WI38 (cell line): ENCODE results near the gene COMT.
A peak's percentile ranks its signal among the peaks of the same experiment; 100 is the strongest.

ENCODE experiments used
- H3K4me3 ChIP-seq: 2 replicates; pipeline ENCODE4 v1.5.1; 2011; ENCODE audit warnings: low read depth, mild to moderate bottlenecking, control low read depth, low read length
- CTCF ChIP-seq: IDR thresholded peaks from 2 replicates; pipeline ENCODE4 v1.5.1; 2012; ENCODE audit warnings: low read depth, mild to moderate bottlenecking, control low read depth, low read length

The COMT gene

GRCh38 chr22:19962246-19962908, 20.8 kb downstream of the COMT start:
- peak; percentile 61 for TF ChIP-seq CTCF
- no peak overlapping the region for H3K4me3 ChIP-seq

GRCh38 chr22:19962909-19963806, 21.6 kb downstream of the COMT start:
- no peak overlapping the region for H3K4me3 ChIP-seq
- TF ChIP-seq CTCF: no peak

GRCh38 chr22:19963863-19964642, 22.5 kb downstream of the COMT start:
- H3K4me3 ChIP-seq: no peak overlapping the region
- TF ChIP-seq CTCF: no peak

- no peak for TF ChIP-seq CTCF
- H3K4me3 ChIP-seq: no peak overlapping the region
Measured at GRCh38 chr22:19964701-19965386, 23.3 kb downstream of the COMT start.

GRCh38 chr22:19965771-19966709, 24.5 kb downstream of the COMT start:
- peak; percentile 36; the same call in 1 of the 2 replicates for TF ChIP-seq CTCF

GRCh38 chr22:19966908-19967750, 25.6 kb downstream of the COMT start:
- H3K4me3 ChIP-seq: no peak overlapping the region
- TF ChIP-seq CTCF: no peak

More at GRCh38 chr22:19965771-19966709, 24.5 kb downstream of the COMT start:
- no peak overlapping the region for H3K4me3 ChIP-seq
